ENCODE data around the gene BAAT. TPM values are rescaled to one million over a fixed set of nuclear protein-coding genes. Genes with fewer than 3 reads are reported as not detected.

Gene BAAT
- total and polyA plus RNA-seq, 2 of the 13 experiments (the other 11 are each of a cell fraction or from before 2014, with no cell fraction given): 0.71 to 7.9 TPM

DNA sequence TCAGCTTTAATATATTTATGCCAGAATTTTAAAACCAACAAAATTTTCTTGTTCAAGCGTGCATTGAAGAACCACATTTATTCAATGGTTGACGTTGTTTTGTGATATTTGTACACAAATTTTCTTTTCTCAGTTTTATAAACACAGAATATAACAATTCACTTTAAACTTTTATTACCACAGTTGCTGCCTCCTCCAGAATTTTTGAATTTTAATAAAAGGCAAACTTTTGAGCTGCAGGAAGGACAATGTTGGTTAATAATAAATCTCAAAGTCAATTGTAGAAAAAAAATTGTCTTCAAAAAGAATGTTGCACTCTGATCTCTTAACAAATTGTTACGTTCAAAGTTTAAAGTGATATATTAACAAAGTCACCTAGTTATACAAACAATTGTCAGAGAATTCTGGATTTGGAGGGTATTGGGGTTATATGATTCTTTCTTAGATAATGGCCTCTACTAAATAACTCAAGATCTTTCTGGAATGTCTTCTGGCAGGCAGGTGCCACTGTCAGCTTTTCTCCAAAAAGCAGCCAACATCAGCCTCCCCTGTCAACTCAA lies 60.5 kb downstream of the BAAT start (continued):
- TF ChIP-seq, protein P1, sequence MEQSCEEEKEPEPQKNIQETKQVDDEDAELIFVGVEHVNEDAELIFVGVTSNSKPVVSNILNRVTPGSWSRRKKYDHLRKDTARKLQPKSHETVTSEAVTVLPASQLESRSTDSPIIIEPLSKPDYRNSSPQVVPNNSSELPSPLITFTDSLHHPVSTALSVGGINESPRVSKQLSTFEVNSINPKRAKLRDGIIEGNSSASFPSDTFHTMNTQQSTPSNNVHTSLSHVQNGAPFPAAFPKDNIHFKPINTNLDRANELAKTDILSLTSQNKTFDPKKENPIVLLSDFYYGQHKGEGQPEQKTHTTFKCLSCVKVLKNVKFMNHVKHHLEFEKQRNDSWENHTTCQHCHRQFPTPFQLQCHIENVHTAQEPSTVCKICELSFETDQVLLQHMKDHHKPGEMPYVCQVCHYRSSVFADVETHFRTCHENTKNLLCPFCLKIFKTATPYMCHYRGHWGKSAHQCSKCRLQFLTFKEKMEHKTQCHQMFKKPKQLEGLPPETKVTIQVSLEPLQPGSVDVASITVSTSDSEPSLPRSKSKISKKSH (CRISPR knock-in tag; IDR thresholded peaks at IDR 0.05; ENCODE audit: borderline replicate concordance): no peak
- TF ChIP-seq, protein P2, sequence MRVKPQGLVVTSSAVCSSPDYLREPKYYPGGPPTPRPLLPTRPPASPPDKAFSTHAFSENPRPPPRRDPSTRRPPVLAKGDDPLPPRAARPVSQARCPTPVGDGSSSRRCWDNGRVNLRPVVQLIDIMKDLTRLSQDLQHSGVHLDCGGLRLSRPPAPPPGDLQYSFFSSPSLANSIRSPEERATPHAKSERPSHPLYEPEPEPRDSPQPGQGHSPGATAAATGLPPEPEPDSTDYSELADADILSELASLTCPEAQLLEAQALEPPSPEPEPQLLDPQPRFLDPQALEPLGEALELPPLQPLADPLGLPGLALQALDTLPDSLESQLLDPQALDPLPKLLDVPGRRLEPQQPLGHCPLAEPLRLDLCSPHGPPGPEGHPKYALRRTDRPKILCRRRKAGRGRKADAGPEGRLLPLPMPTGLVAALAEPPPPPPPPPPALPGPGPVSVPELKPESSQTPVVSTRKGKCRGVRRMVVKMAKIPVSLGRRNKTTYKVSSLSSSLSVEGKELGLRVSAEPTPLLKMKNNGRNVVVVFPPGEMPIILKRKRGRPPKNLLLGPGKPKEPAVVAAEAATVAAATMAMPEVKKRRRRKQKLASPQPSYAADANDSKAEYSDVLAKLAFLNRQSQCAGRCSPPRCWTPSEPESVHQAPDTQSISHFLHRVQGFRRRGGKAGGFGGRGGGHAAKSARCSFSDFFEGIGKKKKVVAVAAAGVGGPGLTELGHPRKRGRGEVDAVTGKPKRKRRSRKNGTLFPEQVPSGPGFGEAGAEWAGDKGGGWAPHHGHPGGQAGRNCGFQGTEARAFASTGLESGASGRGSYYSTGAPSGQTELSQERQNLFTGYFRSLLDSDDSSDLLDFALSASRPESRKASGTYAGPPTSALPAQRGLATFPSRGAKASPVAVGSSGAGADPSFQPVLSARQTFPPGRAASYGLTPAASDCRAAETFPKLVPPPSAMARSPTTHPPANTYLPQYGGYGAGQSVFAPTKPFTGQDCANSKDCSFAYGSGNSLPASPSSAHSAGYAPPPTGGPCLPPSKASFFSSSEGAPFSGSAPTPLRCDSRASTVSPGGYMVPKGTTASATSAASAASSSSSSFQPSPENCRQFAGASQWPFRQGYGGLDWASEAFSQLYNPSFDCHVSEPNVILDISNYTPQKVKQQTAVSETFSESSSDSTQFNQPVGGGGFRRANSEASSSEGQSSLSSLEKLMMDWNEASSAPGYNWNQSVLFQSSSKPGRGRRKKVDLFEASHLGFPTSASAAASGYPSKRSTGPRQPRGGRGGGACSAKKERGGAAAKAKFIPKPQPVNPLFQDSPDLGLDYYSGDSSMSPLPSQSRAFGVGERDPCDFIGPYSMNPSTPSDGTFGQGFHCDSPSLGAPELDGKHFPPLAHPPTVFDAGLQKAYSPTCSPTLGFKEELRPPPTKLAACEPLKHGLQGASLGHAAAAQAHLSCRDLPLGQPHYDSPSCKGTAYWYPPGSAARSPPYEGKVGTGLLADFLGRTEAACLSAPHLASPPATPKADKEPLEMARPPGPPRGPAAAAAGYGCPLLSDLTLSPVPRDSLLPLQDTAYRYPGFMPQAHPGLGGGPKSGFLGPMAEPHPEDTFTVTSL (CRISPR knock-in tag; IDR thresholded peaks at IDR 0.05; ENCODE audit: borderline replicate concordance): 0 out of 2 replicates have a peak, but pooled peaks have one; percentile 11
- TF ChIP-seq THYN1 (CRISPR knock-in tag; IDR thresholded peaks at IDR 0.05; ENCODE audit: borderline replicate concordance, low read depth) (no peak), CEBPB (IDR thresholded peaks at IDR 0.05; ENCODE audit: borderline replicate concordance, low read depth, low read length) (peak; percentile 56; the same call in 1 of the 2 replicates), ZNF558 (CRISPR knock-in tag; IDR thresholded peaks at IDR 0.05; ENCODE audit: borderline replicate concordance) (no peak), HDAC6 (IDR thresholded peaks at IDR 0.05; ENCODE audit: low read depth, low read length) (no peak), NR2F2 (IDR thresholded peaks at IDR 0.05; ENCODE audit: borderline replicate concordance, low read depth) (0 out of 2 replicates have a peak, but pooled peaks have one; percentile 39), CENPT (CRISPR knock-in tag; IDR thresholded peaks at IDR 0.05; ENCODE audit: low read depth) (no peak), ZNF431 (CRISPR knock-in tag; IDR thresholded peaks at IDR 0.05; ENCODE audit: borderline replicate concordance, low read depth) (no peak), CREM (IDR thresholded peaks at IDR 0.05) (peak; percentile 85), CREM (CRISPR knock-in tag; IDR thresholded peaks at IDR 0.05) (no peak)
- TF ChIP-seq, protein P3, sequence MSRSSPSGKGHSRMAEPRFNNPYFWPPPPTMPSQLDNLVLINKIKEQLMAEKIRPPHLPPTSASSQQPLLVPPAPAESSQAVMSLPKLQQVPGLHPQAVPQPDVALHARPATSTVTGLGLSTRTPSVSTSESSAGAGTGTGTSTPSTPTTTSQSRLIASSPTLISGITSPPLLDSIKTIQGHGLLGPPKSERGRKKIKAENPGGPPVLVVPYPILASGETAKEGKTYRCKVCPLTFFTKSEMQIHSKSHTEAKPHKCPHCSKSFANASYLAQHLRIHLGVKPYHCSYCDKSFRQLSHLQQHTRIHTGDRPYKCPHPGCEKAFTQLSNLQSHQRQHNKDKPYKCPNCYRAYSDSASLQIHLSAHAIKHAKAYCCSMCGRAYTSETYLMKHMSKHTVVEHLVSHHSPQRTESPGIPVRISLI (CRISPR knock-in tag; IDR thresholded peaks at IDR 0.05; ENCODE audit: borderline replicate concordance): peak; percentile 75
- TF ChIP-seq, protein P4, sequence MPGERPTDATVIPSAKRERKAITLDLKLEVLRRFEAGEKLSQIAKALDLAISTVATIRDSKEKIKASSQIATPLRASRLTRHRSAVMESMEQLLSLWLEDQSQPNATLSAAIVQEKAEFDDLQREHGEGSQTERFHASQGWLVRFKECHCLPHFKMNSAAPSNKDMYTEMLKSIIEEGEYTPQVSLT (CRISPR knock-in tag; IDR thresholded peaks at IDR 0.05; ENCODE audit: borderline replicate concordance, low read depth): no peak
- TF ChIP-seq, protein P5, sequence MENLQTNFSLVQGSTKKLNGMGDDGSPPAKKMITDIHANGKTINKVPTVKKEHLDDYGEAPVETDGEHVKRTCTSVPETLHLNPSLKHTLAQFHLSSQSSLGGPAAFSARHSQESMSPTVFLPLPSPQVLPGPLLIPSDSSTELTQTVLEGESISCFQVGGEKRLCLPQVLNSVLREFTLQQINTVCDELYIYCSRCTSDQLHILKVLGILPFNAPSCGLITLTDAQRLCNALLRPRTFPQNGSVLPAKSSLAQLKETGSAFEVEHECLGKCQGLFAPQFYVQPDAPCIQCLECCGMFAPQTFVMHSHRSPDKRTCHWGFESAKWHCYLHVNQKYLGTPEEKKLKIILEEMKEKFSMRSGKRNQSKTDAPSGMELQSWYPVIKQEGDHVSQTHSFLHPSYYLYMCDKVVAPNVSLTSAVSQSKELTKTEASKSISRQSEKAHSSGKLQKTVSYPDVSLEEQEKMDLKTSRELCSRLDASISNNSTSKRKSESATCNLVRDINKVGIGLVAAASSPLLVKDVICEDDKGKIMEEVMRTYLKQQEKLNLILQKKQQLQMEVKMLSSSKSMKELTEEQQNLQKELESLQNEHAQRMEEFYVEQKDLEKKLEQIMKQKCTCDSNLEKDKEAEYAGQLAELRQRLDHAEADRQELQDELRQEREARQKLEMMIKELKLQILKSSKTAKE (CRISPR knock-in tag; IDR thresholded peaks at IDR 0.05; ENCODE audit: borderline replicate concordance): no peak

All from HepG2 (cell line).